Urothelium cell line (cell line): Measurements from ENCODE around the gene REXO4.
"Not testable (repeated sequence)": the region's sequence is repeated elsewhere in the genome, so short reads cannot be mapped to it uniquely, and the experiment has no call there.

Source experiments
- DNase-seq: peaks from one replicate; pipeline ENCODE4 v3.0.0; 2011; ENCODE audit warnings: low spot score, mixed read lengths
- FAIRE-seq: peaks from 2 replicates; lab custom pipeline; 2011; peaks lifted over from hg19 to GRCh38; lab: Jason Lieb, UNC

Gene REXO4

GRCh38 chr9:133451865-133452264 is 34.1 kb upstream of the REXO4 start:
- not testable (repeated sequence) for DNase-seq, FAIRE-seq

DNA sequence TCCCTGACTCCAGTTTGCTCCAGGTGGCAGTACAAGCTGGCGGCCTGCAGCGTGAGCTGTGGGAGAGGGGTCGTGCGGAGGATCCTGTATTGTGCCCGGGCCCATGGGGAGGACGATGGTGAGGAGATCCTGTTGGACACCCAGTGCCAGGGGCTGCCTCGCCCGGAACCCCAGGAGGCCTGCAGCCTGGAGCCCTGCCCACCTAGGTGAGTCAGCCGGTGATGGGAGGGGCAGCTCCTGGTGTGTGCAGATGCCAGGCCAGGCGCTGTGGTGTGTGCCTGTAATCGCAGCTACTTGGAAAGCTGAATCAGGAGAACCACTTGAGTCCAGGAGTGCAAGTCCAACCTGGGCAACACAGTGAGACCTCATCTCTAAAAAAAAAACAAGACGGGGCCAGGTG is 31.9 kb upstream of the REXO4 start:
- FAIRE-seq (peak; percentile 62), DNase-seq (peak; percentile 78)

DNA sequence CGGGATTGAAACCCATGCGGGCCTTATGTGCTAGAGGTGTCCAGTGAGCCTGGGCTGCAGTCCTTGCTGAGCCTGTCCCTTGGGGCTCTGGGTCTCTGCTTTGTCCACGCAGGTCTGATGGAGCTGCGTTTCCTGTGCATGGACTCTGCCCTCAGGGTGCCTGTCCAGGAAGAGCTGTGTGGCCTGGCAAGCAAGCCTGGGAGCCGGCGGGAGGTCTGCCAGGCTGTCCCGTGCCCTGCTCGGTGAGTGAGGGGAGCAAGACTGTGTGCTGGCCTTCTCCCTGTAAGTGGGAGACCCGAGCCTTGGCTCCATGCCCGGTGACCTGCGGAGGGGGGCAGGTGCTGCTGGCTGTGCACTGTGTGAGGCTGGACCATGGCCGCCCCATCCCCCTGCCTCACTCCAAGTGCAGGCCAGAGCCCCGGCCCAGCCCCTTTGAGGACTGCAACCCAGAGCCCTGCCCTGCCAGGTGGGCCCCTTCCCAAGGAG is 30.7 kb upstream of the REXO4 start:
- no peak for FAIRE-seq
- no peak for DNase-seq

GRCh38 chr9:133445293-133445969 is 27.6 kb upstream of the REXO4 start:
- FAIRE-seq = no peak
- DNase-seq = no peak

- DNase-seq = no peak
- no peak for FAIRE-seq
These were observed 26.2 kb upstream of the REXO4 start for GRCh38 chr9:133443982-133444381.

DNA sequence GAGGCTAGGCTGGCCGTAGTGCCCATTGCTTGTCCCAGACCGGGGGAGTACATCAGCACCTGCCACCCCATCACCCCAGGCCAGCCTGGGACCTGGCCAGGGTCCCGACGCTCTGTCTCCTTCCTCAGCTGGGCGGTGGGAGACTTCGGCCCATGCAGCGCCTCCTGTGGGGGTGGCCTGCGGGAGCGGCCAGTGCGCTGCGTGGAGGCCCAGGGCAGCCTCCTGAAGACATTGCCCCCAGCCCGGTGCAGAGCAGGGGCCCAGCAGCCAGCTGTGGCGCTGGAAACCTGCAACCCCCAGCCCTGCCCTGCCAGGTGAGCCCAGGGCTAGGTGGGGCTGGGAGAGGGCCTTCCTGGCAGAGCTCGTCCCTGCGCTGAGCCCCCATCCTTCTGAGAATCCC is 25.4 kb upstream of the REXO4 start:
- DNase-seq = no peak
- no peak for FAIRE-seq

- no peak for FAIRE-seq
These were observed 23.8 kb upstream of the REXO4 start for GRCh38 chr9:133441571-133441970.

DNA sequence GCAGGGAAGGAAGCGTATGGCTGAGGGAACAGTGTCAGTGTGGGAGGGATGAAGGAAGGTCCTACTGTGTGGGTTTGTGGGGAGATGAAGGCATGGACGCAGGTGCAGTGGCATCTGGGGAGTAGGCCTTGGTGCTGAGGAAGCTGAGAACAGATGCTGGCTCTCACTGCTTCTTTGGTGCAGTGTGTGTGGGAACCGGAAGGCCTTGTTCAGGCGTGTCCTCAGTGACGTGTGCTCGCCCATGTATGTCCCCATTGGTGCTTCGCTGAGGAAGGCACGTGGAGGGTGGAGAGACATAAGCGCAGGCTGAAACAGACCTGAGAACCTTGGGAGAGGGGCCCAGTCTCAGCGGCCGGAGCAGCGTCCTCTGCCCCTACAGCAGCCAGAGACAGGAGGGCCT is 23.1 kb upstream of the REXO4 start:
- FAIRE-seq (no peak), DNase-seq (no peak)

More at GRCh38 chr9:133441571-133441970, 23.8 kb upstream of the REXO4 start:
- DNase-seq = no peak

GRCh38 chr9:133439337-133439736 is 21.5 kb upstream of the REXO4 start:
- no peak for FAIRE-seq

DNA sequence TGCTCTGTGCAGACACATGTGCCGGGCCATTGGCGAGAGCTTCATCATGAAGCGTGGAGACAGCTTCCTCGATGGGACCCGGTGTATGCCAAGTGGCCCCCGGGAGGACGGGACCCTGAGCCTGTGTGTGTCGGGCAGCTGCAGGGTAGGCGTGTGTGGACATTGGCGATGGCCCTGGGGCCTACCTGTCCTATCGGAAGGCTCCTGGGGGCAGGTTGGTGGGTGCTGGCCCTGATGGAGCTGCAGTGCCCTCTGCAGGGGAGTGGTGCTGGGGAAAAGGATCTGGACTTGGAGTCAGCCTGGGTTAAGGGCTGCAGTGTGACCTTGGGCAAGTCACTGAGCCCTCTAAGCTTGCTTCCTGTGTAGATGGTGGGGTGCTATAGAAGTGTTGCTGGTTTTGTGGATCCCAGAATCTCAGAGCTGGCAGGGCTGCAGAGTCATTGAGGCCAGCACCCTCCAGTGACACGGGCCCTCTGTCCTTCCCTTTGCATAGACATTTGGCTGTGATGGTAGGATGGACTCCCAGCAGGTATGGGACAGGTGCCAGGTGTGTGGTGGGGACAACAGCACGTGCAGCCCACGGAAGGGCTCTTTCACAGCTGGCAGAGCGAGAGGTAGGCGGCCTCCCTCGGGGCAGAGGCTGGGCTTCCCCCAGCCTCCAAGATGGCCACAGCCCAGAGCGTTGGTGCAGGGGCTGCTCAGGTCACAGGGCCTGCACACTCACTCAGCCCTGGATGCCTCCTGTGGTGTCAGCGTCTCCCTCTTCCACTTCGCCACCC is 20.1 kb upstream of the REXO4 start:
- DNase-seq (no peak), FAIRE-seq (no peak)

More at GRCh38 chr9:133439337-133439736, 21.5 kb upstream of the REXO4 start:
- no peak for DNase-seq

DNA sequence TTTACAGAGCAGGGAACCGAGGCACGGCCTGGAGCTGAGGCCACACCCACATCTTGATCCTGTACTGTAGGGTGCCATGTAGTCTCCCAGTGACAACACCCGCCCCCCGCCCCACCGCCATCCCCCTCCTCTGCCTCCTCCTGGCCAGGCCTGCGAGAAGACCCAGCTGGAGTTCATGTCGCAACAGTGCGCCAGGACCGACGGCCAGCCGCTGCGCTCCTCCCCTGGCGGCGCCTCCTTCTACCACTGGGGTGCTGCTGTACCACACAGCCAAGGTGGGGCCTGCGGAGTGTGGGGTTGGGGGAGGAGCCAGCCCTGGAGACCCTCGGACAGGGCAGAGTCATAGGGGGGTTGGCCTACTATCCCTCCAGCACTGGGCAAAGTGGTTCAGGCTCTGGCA is 18.9 kb upstream of the REXO4 start:
- FAIRE-seq (no peak), DNase-seq (no peak)

DNA sequence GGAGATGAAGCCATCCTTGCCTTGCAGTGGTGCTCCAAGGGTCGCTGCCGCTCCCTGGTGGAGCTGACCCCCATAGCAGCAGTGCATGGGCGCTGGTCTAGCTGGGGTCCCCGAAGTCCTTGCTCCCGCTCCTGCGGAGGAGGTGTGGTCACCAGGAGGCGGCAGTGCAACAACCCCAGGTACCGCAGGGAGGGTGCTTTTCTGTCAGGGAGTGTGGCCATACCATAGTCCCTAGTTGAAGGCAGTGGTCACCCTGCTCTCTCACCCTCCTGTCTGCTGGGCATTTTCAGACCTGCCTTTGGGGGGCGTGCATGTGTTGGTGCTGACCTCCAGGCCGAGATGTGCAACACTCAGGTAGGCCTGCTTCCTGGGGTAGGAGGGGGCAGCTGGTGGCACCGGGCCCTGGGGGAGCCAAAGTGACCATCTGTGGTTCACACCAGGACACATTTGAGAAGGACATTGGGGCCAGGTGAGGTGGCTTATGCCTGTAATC is 15.6 kb upstream of the REXO4 start:
- FAIRE-seq (no peak), DNase-seq (no peak)

DNA sequence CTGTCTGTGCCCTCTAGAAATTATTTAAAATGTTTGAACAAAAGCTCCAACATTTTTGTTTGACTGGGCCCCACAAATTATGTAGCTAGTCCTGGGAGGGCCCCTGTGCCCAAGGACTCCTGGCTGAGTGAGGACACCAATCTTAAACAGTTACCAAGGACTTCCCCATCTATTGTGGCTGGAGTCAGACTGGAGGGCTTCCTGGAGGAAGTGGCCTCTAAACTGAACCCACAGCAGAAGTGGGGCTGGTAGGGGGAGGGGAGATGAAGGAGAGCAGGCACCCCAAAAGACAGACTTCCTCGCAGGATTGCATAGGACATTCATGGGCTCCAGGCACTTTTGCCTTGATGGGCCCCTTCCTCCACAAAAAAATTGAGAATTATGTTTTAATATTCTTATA is 12.4 kb upstream of the REXO4 start:
- FAIRE-seq = no peak
- no peak for DNase-seq

GRCh38 chr9:133429641-133430161 is 11.9 kb upstream of the REXO4 start:
- peak; percentile 40 for FAIRE-seq
- DNase-seq = peak; percentile 46

DNA sequence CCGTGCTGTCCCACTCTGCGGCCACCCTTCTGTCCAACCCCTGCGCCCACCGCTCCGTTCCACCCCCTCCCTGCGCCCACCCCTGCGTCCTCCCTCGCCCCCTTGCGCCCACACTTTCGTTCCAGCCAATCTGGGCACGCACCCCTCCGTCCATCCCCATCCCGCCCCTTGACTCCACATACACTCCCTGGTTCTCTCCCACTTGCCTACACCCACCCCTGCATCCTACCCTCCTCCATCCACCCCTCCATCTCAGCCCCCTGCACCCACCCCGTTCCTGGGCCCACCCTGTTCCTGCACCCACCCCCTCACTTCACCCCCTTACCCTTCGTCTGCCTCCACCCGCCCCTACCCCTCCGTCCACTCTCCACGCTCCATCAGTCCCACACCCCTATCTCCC is 11.4 kb upstream of the REXO4 start:
- no peak for DNase-seq
- FAIRE-seq = no peak

DNA sequence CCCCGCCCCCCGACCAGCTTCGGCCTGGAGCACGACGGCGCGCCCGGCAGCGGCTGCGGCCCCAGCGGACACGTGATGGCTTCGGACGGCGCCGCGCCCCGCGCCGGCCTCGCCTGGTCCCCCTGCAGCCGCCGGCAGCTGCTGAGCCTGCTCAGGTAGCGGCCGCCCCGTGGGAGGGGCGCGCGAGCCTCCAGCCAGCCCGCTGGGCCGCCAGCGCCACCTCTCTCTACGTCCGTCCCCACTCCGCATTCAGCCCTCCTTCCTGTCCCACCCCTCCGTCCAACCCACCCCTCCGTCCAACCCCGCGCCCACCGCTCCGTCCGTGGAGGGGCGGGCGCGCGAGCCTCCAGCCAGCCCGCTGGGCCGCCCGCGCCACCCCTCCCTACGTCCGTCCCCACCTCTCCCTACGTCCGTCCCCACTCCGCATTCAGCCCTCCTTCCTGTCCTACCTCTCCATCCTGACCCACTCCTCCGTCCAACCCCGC is 10.8 kb upstream of the REXO4 start:
- DNase-seq (peak; percentile 82), FAIRE-seq (peak; percentile 70)

- DNase-seq = no peak
- FAIRE-seq = peak; percentile 20
These were observed 10.0 kb upstream of the REXO4 start for GRCh38 chr9:133427658-133428348.

GRCh38 chr9:133426011-133426410 is 8.2 kb upstream of the REXO4 start:
- no peak for DNase-seq

DNA sequence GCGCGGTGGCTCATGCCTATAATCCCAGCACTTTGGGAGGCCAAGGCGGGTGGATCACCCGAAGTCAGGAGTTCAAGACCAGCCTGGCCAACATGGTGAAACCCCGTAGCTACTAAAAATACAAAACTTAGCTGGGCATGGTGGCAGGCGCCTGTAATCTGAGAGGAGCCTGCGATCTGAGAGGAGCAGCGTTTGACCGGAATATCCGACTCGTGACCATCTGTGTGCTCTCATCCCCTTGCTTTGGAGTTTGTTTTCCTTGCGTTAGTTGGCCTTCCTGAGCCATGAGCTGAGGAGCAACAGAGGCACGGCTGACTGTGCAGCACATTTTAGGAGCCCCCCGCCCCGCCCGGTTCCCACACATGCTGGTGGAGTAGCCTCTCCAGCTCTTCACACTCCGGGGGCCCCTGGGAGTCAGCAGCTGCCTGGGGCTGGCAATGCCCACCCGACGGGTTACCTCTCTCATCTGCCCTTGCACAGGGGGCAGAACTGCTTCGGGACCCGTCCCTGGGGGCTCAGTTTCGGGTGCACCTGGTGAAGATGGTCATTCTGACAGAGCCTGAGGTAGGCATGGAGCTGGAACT is 7.3 kb upstream of the REXO4 start:
- FAIRE-seq = no peak
- DNase-seq = no peak

More at GRCh38 chr9:133426011-133426410, 8.2 kb upstream of the REXO4 start:
- no peak for FAIRE-seq

GRCh38 chr9:133424187-133424586 is 6.4 kb upstream of the REXO4 start:
- FAIRE-seq (no peak), DNase-seq (no peak)

DNA sequence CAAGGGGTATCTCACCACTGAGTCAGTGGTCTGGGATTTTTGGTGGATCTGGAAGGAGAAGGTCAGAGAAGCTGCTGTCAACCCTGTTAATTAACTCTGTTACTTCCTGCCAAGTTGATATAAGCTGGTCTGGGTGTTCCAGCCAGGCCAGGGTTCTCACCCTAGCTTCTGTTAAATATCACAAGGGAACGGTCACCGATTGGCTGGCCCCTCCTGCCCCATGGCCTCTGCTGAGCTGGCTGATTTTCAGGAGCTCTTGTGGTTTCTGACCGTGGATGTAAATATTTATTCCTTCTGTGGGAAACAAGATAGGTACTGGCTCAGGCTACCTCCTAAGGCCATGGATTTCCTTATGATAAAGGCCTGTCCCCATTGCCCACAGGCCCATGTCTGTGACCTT is 5.4 kb upstream of the REXO4 start:
- no peak for FAIRE-seq
- no peak for DNase-seq
